Panc1 (cell line): ENCODE results near the gene SLC12A7.

Experiments used
- CTCF ChIP-seq: fragments of 450-650 bp; IDR thresholded peaks from 2 replicates; pipeline ENCODE4 v1.5.1; 2017; ENCODE audit warnings: mild to moderate bottlenecking
- REST ChIP-seq, 2 experiments: IDR thresholded peaks; 2 replicates each; pipeline ENCODE4 v1.6.1; 2011 to 2012; ENCODE audit warnings: low read depth in 2 of 2, control low read depth in 1 of 2, low read length in 1 of 2, mild to moderate bottlenecking in 1 of 2, moderate library complexity in 1 of 2; ENCODE audit not compliant: insufficient read depth in 1 of 2

GRCh38 chr5:1159774-1160406 is 48.0 kb upstream of the SLC12A7 start:
- TF ChIP-seq CTCF (no peak), REST (IDR thresholded peaks at IDR 0.05; ENCODE audit: insufficient read depth in 1 of 2, low read depth in 2 of 2, low read length in 1 of 2) (no peak)
